Measurements from ENCODE around the gene MACROD2.

The MACROD2 gene

DNA sequence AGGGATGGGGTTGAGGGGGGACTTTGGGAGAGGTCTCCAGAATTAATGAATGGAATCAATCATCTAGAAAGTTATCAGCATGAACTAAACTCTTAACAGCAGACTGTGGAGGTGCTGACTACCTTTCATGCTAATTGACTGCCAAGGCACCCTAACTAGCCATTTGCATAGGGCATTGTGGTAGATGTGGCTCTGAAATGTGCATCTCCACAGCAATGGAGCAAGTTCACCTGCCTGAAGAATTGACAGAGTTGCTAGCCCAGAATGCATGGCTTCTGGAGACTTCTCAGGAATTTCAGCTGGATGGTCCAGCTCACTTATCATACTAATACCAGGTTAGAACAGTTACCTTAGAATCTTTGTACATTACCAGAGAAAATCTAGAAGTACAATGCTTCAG lies 1832.3 kb downstream of the MACROD2 start:
- CTCF ChIA-PET = no interaction called here

DNA sequence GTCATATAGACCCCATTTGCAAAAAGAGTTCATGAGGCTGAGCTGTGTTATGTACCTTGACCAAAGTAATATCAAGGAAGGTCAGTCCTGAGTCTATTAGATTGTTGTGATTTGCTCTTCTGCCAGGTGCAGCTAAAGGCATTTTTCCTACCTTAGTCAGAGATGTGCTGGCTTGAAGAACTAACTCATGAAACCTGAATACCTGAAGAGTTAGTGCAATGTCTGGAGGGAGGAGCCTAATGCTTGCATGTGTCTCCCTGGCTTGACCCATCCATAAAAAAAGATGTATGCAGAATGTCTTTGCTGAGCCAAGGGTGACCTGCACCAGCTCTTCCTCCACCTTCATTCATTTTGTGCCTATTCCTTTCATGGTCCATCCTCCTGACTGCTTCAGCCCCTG lies 1835.9 kb downstream of the MACROD2 start:
- CTCF ChIA-PET = interaction anchor here (0.6 kb wide), 1 partner anchor 645 kb away, joined by 4 read pairs; no protein-coding TSS in a partner anchor
- H3K36me3 ChIP-seq (ENCODE audit: control insufficient read depth in 2 of 2, insufficient read depth in 1 of 2, low read length in 2 of 2) = no peaks in the 10 kb centered on the region
- TF ChIP-seq EGR2 (tag by site-specific recombination; IDR thresholded peaks at IDR 0.05; ENCODE audit: low read depth) (no peak), GLI2 (tag by site-specific recombination; IDR thresholded peaks at IDR 0.05; ENCODE audit: borderline replicate concordance, low read depth) (no peak), ZNF302 (tag by site-specific recombination; IDR thresholded peaks at IDR 0.05; ENCODE audit: low read depth) (no peak), ZNF585B (tag by site-specific recombination; IDR thresholded peaks at IDR 0.05) (no peak), BCL11A (tag by site-specific recombination; IDR thresholded peaks at IDR 0.05; ENCODE audit: low read depth) (no peak), ZNF791 (tag by site-specific recombination; IDR thresholded peaks at IDR 0.05) (no peak), ZNF473 (tag by site-specific recombination; IDR thresholded peaks at IDR 0.05) (no peak), ZNF544 (tag by site-specific recombination; IDR thresholded peaks at IDR 0.05) (no peak), ZNF654 (tag by site-specific recombination; IDR thresholded peaks at IDR 0.05; ENCODE audit: low read depth) (no peak)
- TF ChIP-seq, protein P1, sequence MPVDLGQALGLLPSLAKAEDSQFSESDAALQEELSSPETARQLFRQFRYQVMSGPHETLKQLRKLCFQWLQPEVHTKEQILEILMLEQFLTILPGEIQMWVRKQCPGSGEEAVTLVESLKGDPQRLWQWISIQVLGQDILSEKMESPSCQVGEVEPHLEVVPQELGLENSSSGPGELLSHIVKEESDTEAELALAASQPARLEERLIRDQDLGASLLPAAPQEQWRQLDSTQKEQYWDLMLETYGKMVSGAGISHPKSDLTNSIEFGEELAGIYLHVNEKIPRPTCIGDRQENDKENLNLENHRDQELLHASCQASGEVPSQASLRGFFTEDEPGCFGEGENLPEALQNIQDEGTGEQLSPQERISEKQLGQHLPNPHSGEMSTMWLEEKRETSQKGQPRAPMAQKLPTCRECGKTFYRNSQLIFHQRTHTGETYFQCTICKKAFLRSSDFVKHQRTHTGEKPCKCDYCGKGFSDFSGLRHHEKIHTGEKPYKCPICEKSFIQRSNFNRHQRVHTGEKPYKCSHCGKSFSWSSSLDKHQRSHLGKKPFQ (tag by site-specific recombination; IDR thresholded peaks at IDR 0.05) = no peak
- TF ChIP-seq, protein P2, sequence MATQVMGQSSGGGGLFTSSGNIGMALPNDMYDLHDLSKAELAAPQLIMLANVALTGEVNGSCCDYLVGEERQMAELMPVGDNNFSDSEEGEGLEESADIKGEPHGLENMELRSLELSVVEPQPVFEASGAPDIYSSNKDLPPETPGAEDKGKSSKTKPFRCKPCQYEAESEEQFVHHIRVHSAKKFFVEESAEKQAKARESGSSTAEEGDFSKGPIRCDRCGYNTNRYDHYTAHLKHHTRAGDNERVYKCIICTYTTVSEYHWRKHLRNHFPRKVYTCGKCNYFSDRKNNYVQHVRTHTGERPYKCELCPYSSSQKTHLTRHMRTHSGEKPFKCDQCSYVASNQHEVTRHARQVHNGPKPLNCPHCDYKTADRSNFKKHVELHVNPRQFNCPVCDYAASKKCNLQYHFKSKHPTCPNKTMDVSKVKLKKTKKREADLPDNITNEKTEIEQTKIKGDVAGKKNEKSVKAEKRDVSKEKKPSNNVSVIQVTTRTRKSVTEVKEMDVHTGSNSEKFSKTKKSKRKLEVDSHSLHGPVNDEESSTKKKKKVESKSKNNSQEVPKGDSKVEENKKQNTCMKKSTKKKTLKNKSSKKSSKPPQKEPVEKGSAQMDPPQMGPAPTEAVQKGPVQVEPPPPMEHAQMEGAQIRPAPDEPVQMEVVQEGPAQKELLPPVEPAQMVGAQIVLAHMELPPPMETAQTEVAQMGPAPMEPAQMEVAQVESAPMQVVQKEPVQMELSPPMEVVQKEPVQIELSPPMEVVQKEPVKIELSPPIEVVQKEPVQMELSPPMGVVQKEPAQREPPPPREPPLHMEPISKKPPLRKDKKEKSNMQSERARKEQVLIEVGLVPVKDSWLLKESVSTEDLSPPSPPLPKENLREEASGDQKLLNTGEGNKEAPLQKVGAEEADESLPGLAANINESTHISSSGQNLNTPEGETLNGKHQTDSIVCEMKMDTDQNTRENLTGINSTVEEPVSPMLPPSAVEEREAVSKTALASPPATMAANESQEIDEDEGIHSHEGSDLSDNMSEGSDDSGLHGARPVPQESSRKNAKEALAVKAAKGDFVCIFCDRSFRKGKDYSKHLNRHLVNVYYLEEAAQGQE (tag by site-specific recombination; IDR thresholded peaks at IDR 0.05) = no peak

More for the DNA sequence above, 1832.3 kb downstream of the MACROD2 start:
- Histone ChIP-seq H3K4me1 (ENCODE audit: control insufficient read depth, insufficient read depth, low read length) (no peaks in the 10 kb centered on the region), H3K36me3 (ENCODE audit: control insufficient read depth in 2 of 2, insufficient read depth in 1 of 2, low read length in 2 of 2) (no peaks in the 10 kb centered on the region), H3K4me3 (ENCODE audit: low read depth, low read length) (no peak overlapping the region), H3K9me3 (ENCODE audit: control insufficient read depth, insufficient read depth, low read depth, low read length) (no peaks in the 10 kb centered on the region), H3K27ac (ENCODE audit: extremely low read depth, low read depth, low read length) (no peak overlapping the region)
- POLR2A ChIA-PET = no interaction called here
- TF ChIP-seq ZFP69B (tag by site-specific recombination; IDR thresholded peaks at IDR 0.05) (no peak), ZNF514 (tag by site-specific recombination; IDR thresholded peaks at IDR 0.05) (no peak), ZNF138 (tag by site-specific recombination; IDR thresholded peaks at IDR 0.05; ENCODE audit: borderline replicate concordance) (no peak), ZNF146 (tag by site-specific recombination; IDR thresholded peaks at IDR 0.05) (no peak), YY1 (tag by site-specific recombination; IDR thresholded peaks at IDR 0.05) (no peak), ZNF701 (tag by site-specific recombination; IDR thresholded peaks at IDR 0.05) (no peak), ZNF677 (tag by site-specific recombination; IDR thresholded peaks at IDR 0.05) (no peak), ZIC2 (tag by site-specific recombination; IDR thresholded peaks at IDR 0.05) (no peak), ZNF175 (tag by site-specific recombination; IDR thresholded peaks at IDR 0.05) (no peak), ZNF785 (tag by site-specific recombination; IDR thresholded peaks at IDR 0.05) (no peak), ZNF2 (tag by site-specific recombination; IDR thresholded peaks at IDR 0.05) (no peak), BCL11A (tag by site-specific recombination; IDR thresholded peaks at IDR 0.05; ENCODE audit: low read depth) (no peak)
- TF ChIP-seq, protein P3, sequence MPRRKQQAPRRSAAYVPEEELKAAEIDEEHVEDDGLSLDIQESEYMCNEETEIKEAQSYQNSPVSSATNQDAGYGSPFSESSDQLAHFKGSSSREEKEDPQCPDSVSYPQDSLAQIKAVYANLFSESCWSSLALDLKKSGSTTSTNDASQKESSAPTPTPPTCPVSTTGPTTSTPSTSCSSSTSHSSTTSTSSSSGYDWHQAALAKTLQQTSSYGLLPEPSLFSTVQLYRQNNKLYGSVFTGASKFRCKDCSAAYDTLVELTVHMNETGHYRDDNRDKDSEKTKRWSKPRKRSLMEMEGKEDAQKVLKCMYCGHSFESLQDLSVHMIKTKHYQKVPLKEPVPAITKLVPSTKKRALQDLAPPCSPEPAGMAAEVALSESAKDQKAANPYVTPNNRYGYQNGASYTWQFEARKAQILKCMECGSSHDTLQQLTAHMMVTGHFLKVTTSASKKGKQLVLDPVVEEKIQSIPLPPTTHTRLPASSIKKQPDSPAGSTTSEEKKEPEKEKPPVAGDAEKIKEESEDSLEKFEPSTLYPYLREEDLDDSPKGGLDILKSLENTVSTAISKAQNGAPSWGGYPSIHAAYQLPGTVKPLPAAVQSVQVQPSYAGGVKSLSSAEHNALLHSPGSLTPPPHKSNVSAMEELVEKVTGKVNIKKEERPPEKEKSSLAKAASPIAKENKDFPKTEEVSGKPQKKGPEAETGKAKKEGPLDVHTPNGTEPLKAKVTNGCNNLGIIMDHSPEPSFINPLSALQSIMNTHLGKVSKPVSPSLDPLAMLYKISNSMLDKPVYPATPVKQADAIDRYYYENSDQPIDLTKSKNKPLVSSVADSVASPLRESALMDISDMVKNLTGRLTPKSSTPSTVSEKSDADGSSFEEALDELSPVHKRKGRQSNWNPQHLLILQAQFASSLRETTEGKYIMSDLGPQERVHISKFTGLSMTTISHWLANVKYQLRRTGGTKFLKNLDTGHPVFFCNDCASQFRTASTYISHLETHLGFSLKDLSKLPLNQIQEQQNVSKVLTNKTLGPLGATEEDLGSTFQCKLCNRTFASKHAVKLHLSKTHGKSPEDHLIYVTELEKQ (tag by site-specific recombination; IDR thresholded peaks at IDR 0.05; ENCODE audit: borderline replicate concordance) = no peak
- TF ChIP-seq, protein P4, sequence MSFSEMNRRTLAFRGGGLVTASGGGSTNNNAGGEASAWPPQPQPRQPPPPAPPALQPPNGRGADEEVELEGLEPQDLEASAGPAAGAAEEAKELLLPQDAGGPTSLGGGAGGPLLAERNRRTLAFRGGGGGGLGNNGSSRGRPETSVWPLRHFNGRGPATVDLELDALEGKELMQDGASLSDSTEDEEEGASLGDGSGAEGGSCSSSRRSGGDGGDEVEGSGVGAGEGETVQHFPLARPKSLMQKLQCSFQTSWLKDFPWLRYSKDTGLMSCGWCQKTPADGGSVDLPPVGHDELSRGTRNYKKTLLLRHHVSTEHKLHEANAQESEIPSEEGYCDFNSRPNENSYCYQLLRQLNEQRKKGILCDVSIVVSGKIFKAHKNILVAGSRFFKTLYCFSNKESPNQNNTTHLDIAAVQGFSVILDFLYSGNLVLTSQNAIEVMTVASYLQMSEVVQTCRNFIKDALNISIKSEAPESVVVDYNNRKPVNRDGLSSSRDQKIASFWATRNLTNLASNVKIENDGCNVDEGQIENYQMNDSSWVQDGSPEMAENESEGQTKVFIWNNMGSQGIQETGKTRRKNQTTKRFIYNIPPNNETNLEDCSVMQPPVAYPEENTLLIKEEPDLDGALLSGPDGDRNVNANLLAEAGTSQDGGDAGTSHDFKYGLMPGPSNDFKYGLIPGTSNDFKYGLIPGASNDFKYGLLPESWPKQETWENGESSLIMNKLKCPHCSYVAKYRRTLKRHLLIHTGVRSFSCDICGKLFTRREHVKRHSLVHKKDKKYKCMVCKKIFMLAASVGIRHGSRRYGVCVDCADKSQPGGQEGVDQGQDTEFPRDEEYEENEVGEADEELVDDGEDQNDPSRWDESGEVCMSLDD (tag by site-specific recombination; IDR thresholded peaks at IDR 0.05) = no peak
- TF ChIP-seq, protein P5, sequence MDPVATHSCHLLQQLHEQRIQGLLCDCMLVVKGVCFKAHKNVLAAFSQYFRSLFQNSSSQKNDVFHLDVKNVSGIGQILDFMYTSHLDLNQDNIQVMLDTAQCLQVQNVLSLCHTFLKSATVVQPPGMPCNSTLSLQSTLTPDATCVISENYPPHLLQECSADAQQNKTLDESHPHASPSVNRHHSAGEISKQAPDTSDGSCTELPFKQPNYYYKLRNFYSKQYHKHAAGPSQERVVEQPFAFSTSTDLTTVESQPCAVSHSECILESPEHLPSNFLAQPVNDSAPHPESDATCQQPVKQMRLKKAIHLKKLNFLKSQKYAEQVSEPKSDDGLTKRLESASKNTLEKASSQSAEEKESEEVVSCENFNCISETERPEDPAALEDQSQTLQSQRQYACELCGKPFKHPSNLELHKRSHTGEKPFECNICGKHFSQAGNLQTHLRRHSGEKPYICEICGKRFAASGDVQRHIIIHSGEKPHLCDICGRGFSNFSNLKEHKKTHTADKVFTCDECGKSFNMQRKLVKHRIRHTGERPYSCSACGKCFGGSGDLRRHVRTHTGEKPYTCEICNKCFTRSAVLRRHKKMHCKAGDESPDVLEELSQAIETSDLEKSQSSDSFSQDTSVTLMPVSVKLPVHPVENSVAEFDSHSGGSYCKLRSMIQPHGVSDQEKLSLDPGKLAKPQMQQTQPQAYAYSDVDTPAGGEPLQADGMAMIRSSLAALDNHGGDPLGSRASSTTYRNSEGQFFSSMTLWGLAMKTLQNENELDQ (tag by site-specific recombination; IDR thresholded peaks at IDR 0.05; ENCODE audit: low read depth) = no peak

More for the DNA sequence above, 1835.9 kb downstream of the MACROD2 start:
- H3K4me3 ChIP-seq (ENCODE audit: low read depth, low read length) = no peak overlapping the region
- no peaks in the 10 kb centered on the region for H3K4me1 ChIP-seq (ENCODE audit: control insufficient read depth, insufficient read depth, low read length)
- H3K9me3 ChIP-seq (ENCODE audit: control insufficient read depth, insufficient read depth, low read depth, low read length) = no peaks in the 10 kb centered on the region
- POLR2A ChIA-PET = interaction anchor here (0.6 kb wide), 1 partner anchor 168 kb away, joined by 4 read pairs; no protein-coding TSS in a partner anchor
- H3K27ac ChIP-seq (ENCODE audit: extremely low read depth, low read depth, low read length) = no peak overlapping the region
